Stimulated activated CD4-positive, alpha-beta T cell treated with anti-CD3 and anti-CD28 coated beads, Interleukin-15, amount 100 ng/mL, for 48 hours (primary cell): ENCODE results near the gene TGM6.

ENCODE experiments used
- DNase-seq, 2 donors: peaks; one replicate each; pipeline ENCODE4 v3.0.0-alpha.2; 2020; ENCODE audit warnings: low read depth in 2 of 2

Gene TGM6

GRCh38 chr20:2380601-2381000 is at the start of gene TGM6:
TSS of gene TGM6 (plus strand) at chr20:2380901. CDS start at chr20:2380969, 68 bp downstream.
- no peak for DNase-seq

- DNase-seq, result no peak
Observed at GRCh38 chr20:2331106-2331505, 49.6 kb upstream of the TGM6 start.

DNA sequence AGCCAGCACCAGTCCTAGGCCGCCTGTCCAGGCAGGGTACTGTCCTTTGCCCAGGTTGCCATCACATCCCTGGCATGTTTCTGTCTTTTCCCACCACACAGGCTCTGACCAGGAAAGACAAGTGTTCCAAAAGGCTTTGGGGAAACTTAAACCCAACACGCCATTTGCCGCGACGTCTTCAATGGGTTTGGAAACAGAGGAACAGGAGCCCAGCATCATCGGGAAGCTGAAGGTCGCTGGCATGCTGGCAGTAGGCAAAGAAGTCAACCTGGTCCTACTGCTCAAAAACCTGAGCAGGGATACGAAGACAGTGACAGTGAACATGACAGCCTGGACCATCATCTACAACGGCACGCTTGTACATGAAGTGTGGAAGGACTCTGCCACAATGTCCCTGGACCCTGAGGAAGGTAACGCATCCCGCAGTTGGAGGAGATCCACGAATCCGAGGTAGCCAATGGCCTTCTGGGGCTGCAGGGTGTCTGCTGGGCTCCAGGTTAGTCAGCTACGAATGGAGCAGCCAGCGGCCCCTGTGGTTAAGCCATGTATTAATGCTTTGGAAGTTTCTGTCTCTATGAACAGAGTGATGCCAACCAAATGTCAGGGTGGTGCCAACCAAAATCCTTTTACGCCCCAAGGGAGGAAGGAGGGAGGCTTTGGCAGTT is 48.7 kb upstream of the TGM6 start:
- no peak for DNase-seq

- DNase-seq, result no peak
Observed at GRCh38 chr20:2332711-2333110, 48.0 kb upstream of the TGM6 start.

DNA sequence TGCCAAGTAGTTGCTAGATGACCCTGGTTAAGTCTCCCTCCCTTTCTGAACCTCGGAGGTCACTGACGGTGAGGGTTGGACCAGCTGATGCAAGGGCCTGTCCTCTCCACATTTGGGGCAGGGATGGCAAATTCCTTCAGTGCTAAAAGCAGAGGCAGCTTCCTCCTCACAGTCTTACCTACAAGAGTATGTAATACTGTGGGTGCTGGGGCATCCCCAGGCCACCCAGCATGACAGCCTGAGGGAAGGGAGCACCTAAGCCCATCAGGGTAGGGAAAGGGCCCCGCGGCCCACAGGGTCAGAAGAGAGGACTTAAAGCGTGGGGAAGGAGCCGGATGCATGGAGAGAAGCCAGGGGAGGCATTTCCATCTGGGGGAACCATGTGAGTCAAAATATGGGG is 46.9 kb upstream of the TGM6 start:
- DNase-seq, result no peak

- DNase-seq, result no peak
Observed at GRCh38 chr20:2335096-2335870, 45.4 kb upstream of the TGM6 start.

GRCh38 chr20:2336471-2336870 is 44.2 kb upstream of the TGM6 start:
- DNase-seq, result no peak

- DNase-seq, result no peak
Observed at GRCh38 chr20:2337142-2337541, 43.6 kb upstream of the TGM6 start.

GRCh38 chr20:2338411-2339066 is 42.2 kb upstream of the TGM6 start:
- DNase-seq, result no peak

DNA sequence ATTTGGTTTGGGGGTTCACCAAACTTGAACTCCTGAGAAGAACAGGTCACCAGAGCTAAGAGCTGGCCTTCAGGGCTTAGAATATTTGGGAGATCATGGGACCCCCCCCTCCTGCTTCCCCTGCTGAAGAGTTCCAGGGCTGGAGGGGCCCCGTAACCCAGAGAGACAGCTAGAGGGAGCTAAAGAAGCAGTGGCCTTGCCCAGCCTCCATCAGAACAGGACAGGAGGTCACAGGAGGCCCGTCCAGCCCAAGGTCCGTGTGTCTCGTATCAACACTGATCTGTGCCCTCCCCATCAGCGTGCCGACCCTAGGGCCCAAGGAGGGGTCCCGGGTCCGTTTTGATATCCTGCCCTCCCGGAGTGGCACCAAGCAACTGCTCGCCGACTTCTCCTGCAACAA is 40.6 kb upstream of the TGM6 start:
- no peak for DNase-seq

DNA sequence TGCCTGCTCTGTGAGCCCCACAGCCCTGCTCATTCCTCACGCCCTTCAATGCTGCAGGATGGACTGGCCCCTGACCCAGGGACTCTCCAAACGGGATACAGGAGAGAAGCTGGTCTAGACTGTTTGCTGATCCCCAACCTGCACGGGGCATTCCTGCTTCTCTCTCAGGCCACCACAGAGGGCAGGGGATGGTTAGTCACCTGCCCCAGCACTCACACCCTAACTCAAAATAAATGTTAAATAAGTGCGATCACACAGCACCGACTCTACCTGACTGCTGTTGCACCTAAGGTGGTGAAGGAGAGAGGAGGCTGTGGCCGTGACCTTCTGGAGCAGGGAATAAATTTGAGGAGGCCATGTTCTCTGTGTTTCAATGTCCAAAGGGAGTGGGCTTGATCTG is 39.9 kb upstream of the TGM6 start:
- DNase-seq, result no peak

GRCh38 chr20:2341336-2341735 is 39.4 kb upstream of the TGM6 start:
- no peak for DNase-seq

DNA sequence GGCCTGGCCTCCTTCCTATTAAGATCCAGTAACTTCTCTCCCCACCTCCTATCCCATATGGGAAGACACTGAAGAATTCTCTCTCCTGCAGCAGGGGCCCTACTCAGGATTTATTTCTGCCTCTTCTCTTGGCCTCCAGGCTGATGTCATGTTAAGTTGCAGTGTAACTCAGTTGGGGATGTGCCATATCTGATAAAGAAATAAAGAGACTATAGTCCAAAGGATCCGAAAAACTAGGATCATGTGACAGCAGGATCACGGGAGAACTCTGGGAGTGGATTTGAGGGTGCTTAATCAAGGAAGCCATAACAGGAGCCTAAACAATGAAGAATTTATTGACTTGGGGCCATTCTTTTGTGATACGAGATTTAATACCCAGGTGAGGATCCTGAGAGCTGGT is 38.5 kb upstream of the TGM6 start:
- DNase-seq, result no peak

GRCh38 chr20:2346188-2346587 is 34.5 kb upstream of the TGM6 start:
- DNase-seq, result no peak

DNA sequence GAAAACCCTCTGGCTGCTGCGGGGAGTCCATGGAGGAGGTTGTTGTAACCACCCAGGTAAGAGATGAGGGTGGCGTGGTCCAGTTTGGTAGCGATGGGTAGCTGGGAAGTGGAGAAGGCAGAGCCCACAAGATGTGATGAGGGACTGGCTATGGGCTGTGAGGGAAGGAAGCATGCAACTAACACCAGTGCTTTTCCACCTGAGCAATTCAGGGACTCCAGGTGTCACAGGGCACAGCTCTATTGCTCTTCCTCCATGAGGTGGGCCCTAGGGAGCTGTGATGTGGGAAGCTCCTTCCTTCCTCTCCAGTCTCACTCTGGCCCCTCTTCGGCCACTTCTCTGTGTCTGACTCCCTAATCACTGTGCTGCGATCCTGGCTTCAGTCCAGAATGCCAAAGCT is 32.4 kb upstream of the TGM6 start:
- DNase-seq, result no peak

- DNase-seq, result no peak
Observed at GRCh38 chr20:2349801-2350200, 30.9 kb upstream of the TGM6 start.

- no peak for DNase-seq
Observed at GRCh38 chr20:2350606-2351005, 30.1 kb upstream of the TGM6 start.

DNA sequence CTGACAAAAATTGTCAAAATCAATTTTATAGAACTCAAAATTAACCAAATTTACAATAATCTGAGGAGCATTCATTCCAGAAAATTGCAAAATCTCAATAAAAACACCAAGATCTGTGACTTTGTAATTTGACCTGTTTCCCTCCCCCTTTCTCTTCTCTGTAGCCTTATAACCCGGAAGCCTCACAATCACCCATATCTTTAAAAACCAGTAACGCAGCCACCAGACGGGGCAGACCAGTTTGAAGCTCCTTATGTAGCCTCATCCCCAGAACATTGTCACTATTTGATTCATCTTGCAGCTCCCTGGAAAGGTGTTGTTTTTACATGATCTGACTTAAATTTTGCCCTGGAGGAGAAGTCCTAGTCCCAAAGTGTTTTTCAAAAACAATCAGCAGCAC is 27.5 kb upstream of the TGM6 start:
- no peak for DNase-seq

DNA sequence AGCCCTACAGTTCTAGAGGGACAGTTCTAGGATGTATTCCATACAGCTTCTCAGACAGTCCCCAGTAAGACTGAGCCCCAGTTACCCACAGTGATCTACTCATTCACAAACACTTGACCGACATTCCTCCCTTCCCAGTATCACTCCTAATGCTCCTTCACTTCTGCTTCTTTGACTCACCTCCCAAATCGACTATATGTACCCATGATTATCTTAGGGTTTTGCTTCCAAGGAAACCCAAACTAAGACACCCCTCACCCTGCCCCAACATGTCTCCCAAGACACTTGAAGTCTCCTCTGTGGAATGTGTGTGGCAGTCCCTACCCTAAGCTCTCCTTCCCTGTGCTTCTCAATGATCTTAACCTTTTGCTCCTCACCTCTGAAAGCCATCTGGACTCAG is 23.6 kb upstream of the TGM6 start:
- no peak for DNase-seq

DNA sequence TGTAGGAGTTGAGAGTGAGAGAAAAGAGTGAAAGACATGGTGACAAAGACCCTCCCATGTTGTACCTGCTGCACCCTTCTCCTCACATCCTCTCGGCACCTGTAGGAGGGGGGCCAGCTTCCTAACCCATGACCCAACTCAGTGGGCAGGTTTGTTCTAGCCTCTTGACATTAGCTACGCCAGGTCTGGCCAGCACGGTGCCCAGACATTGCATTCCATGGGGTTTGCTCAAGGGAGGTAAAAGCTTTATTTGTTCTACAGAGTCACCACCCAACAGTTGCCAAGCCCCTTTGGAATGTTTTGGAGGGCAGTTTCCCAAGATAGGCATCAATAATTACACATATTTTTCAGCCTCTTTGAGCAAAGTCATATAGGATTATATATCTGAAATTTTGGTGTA is 22.7 kb upstream of the TGM6 start:
- no peak for DNase-seq

- no peak for DNase-seq
Observed at GRCh38 chr20:2361035-2361593, 19.6 kb upstream of the TGM6 start.

DNA sequence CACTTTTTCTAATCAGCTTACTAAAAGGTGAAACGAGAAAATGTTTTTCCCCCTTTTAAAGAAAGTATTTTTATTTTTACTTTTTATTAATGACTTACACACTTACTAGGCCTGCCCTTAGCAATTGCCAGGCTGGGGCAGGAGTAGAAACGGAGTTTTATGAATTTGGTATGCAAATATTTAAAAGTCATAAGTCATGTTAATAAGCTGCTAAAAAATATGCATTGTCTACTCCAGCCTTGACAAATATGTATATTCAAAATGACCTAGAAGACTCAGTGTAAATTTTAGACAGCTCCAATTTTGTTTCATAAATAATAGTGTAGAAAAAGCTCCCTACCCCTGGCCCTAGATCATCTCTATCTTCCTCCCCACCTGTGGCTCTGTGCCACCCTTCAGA is 17.5 kb upstream of the TGM6 start:
- DNase-seq, result no peak

GRCh38 chr20:2363587-2363986 is 17.1 kb upstream of the TGM6 start:
- DNase-seq, result no peak
